Ishikawa (cell line): Measurements from ENCODE around the gene IL17REL.
A peak's percentile ranks its signal among the peaks of the same experiment; 100 is the strongest.

Experiments
- CEBPB ChIP-seq: IDR thresholded peaks from 2 replicates; pipeline ENCODE4 v1.6.1; 2012
- CREB1 ChIP-seq: IDR thresholded peaks from 2 replicates; pipeline ENCODE4 v1.6.1; 2012; ENCODE audit warnings: low read depth
- EGR1 ChIP-seq: IDR thresholded peaks from 2 replicates; pipeline ENCODE4 v1.6.1; 2012
- EP300 ChIP-seq: IDR thresholded peaks from 2 replicates; pipeline ENCODE4 v1.6.1; 2012; ENCODE audit warnings: borderline replicate concordance
- FOXM1 ChIP-seq: IDR thresholded peaks from 2 replicates; pipeline ENCODE4 v1.6.1; 2012; ENCODE audit warnings: low read depth, borderline replicate concordance
- MAX ChIP-seq: IDR thresholded peaks from 2 replicates; pipeline ENCODE4 v1.6.1; 2012
- NFIC ChIP-seq: IDR thresholded peaks from 2 replicates; pipeline ENCODE4 v1.6.1; 2012
- RAD21 ChIP-seq: IDR thresholded peaks from 2 replicates; pipeline ENCODE4 v1.6.1; 2012; ENCODE audit warnings: low read depth
- REST ChIP-seq: IDR thresholded peaks from 2 replicates; pipeline ENCODE4 v1.6.1; 2012; ENCODE audit warnings: low read depth, mild to moderate bottlenecking
- TAF1 ChIP-seq: IDR thresholded peaks from 2 replicates; pipeline ENCODE4 v1.6.1; 2012; ENCODE audit warnings: low read depth, mild to moderate bottlenecking
- TCF12 ChIP-seq: IDR thresholded peaks from 2 replicates; pipeline ENCODE4 v1.6.1; 2012; ENCODE audit warnings: low read depth
- TEAD4 ChIP-seq: IDR thresholded peaks from 2 replicates; pipeline ENCODE4 v1.6.1; 2012
- USF1 ChIP-seq: IDR thresholded peaks from 2 replicates; pipeline ENCODE4 v1.6.1; 2012
- YY1 ChIP-seq: IDR thresholded peaks from 2 replicates; pipeline ENCODE4 v1.6.1; 2012; ENCODE audit warnings: low read depth
- ZBTB7A ChIP-seq: IDR thresholded peaks from 2 replicates; pipeline ENCODE4 v1.6.1; 2012; ENCODE audit warnings: low read depth

The IL17REL gene

GRCh38 chr22:50060441-50061140 lies 48.0 kb upstream of the IL17REL start:
- TF ChIP-seq EGR1 (no peak), RAD21 (no peak), TCF12 (no peak), MAX (no peak), FOXM1 (no peak), TEAD4 (no peak), TAF1 (no peak), ZBTB7A (no peak), CREB1 (no peak), CEBPB (no peak), YY1 (no peak), NFIC (no peak), USF1 (no peak), EP300 (no peak), REST (no peak)

GRCh38 chr22:50059881-50060262 lies 47.3 kb upstream of the IL17REL start:
- no peak for TF ChIP-seq NFIC
- no peak for TF ChIP-seq EP300
- no peak for TF ChIP-seq RAD21
- no peak for TF ChIP-seq FOXM1
- TF ChIP-seq MAX: no peak
- TF ChIP-seq CEBPB: no peak
- no peak for TF ChIP-seq CREB1

GRCh38 chr22:50058906-50059880 lies 46.6 kb upstream of the IL17REL start:
- TF ChIP-seq CREB1 (no peak), ZBTB7A (0 out of 2 replicates have a peak, but pooled peaks have one; percentile 38)

- TF ChIP-seq YY1: no peak
- no peak for TF ChIP-seq CEBPB
- TF ChIP-seq NFIC: no peak
- TF ChIP-seq MAX: no peak
- no peak for TF ChIP-seq CREB1
- no peak for TF ChIP-seq FOXM1
- no peak for TF ChIP-seq EGR1
- TF ChIP-seq TCF12: no peak
- no peak for TF ChIP-seq RAD21
- TF ChIP-seq EP300: no peak
- TF ChIP-seq USF1: no peak
- TF ChIP-seq ZBTB7A: no peak
- no peak for TF ChIP-seq TAF1
- no peak for TF ChIP-seq TEAD4
- TF ChIP-seq REST: no peak
Measured at GRCh38 chr22:50058061-50058905, 45.7 kb upstream of the IL17REL start, which contains the start of gene TTLL8. TTLL8 (minus strand) TSS chr22:50058298.
